Sigmoid colon (tissue), 7 donors: ENCODE data around the gene PLXNA4. TPM values are rescaled to one million over a fixed set of nuclear protein-coding genes. Genes with fewer than 3 reads are reported as not detected.
"Not testable (repeated sequence)": the region's sequence is repeated elsewhere in the genome, so short reads cannot be mapped to it uniquely, and the experiment has no call there.

Experiments
- DNase-seq: peaks from one replicate; pipeline ENCODE4 v3.0.0-alpha.2; 2019
- H3K27ac ChIP-seq, 4 donors: fragments of 200-600 bp; sonication (generic); one replicate each; pipeline ENCODE4 v1.5.1; 2016 to 2019; ENCODE audit warnings: mild to moderate bottlenecking in 1 of 4
- H3K27me3 ChIP-seq, 3 donors: fragments of 200-600 bp; sonication (generic); one replicate each; pipeline ENCODE4 v1.5.1; 2019; ENCODE audit warnings: mild to moderate bottlenecking in 1 of 3
- H3K36me3 ChIP-seq, 4 donors: fragments of 200-600 bp; sonication (generic); one replicate each; pipeline ENCODE4 v1.5.1; 2016 to 2019
- H3K4me1 ChIP-seq, 4 donors: fragments of 200-600 bp; sonication (generic); one replicate each; pipeline ENCODE4 v1.5.1; 2017 to 2019
- H3K4me3 ChIP-seq, 4 donors: fragments of 200-600 bp; sonication (generic); one replicate each; pipeline ENCODE4 v1.5.1; 2017 to 2019; ENCODE audit warnings: mild to moderate bottlenecking in 2 of 4, moderate library complexity in 1 of 4
- H3K9me3 ChIP-seq, 4 donors: fragments of 200-600 bp in 3 of 4; sonication (generic) in 3 of 4; one replicate each; pipeline versions ENCODE4 v1.5.1 to v1.6.1; 2013 to 2019
- CTCF ChIP-seq, 4 experiments: fragments of 450-650 bp in 3 of 4; fragments of 200-600 bp in 1 of 4; IDR thresholded peaks; one replicate each; pipeline ENCODE4 v1.5.1; 2016 to 2019; ENCODE audit warnings: antibody characterized with exemption in 4 of 4, mild to moderate bottlenecking in 3 of 4, moderate library complexity in 2 of 4
- EP300 ChIP-seq, 4 donors: sonication (generic); formaldehyde crosslinking; IDR thresholded peaks; one replicate each; pipeline ENCODE4 v1.6.1; 2017; ENCODE audit warnings: antibody characterized with exemption in 4 of 4
- POLR2A ChIP-seq, 2 donors: fragments of 450-650 bp; IDR thresholded peaks; one replicate each; pipeline ENCODE4 v1.6.1; 2016; ENCODE audit warnings: antibody characterized with exemption in 2 of 2, mild to moderate bottlenecking in 2 of 2, moderate library complexity in 2 of 2
- POLR2AphosphoS5 ChIP-seq, 4 donors: sonication (generic); formaldehyde crosslinking; IDR thresholded peaks; one replicate each; pipeline ENCODE4 v1.6.1; 2017; ENCODE audit warnings: antibody characterized with exemption in 4 of 4
- WGBS, 2 donors: extraction: QIAGEN DNeasy Blood & Tissue Kit; methylation state at CpG; one replicate each; pipeline ENCODE4 v1.1.7; 2013; 5-methylcytosine and 5-hydroxymethylcytosine counted together
- intact Hi-C: fragments of 100-400 bp; cut with DNase I; formaldehyde crosslinking; loops from one replicate; pipeline ENCODE4 v1.15.1; 2023
- polyA plus RNA-seq, 3 donors: library from polyadenylated mRNA; stranded (reverse); fragments of 200-250 nt; gene quantifications; one replicate each; pipeline ENCODE4 v1.2.3, GENCODE V29; 2013
- total RNA-seq, 4 donors: library from RNA; depleted of rRNA; stranded (reverse); fragments of >200 nt; gene quantifications; one replicate each; pipeline ENCODE4 v1.1.0, GENCODE V29; 2016
- donor health status: healthy with polysubstance abuse.
- donor health status: Bipolar disorder and iron deficiency.
- donor health status: healthy.

Gene PLXNA4
- total and polyA plus RNA-seq, 7 donors = under 0.01 to 10.5 (median 3.7) TPM; not detected in 1

GRCh38 chr7:132603220-132603833 is 27.1 kb upstream of the PLXNA4 start:
- 48 to 62% methylated on average over 6 of the region's 6 CpGs for WGBS, 2 donors
- TF ChIP-seq POLR2AphosphoS5 (IDR thresholded peaks at IDR 0.05) (no peak), EP300 (IDR thresholded peaks at IDR 0.05) (no peak), CTCF (IDR thresholded peaks at IDR 0.05) (no peak), POLR2A (IDR thresholded peaks at IDR 0.05) (no peak)
- intact Hi-C loops = no loop called here
- Histone ChIP-seq H3K27ac (no peak overlapping the region), H3K4me3 (no peak overlapping the region), H3K9me3 (no peaks in the 10 kb centered on the region), H3K4me1 (no peaks in the 10 kb centered on the region), H3K27me3 (no peaks in the 10 kb centered on the region), H3K36me3 (no peaks in the 10 kb centered on the region)
- no peak for DNase-seq

- intact Hi-C loops = no loop called here
- no peak for DNase-seq
- no peak for TF ChIP-seq POLR2A (IDR thresholded peaks at IDR 0.05)
- no peak for TF ChIP-seq CTCF (IDR thresholded peaks at IDR 0.05)
- no peak for TF ChIP-seq POLR2AphosphoS5 (IDR thresholded peaks at IDR 0.05)
- TF ChIP-seq EP300 (IDR thresholded peaks at IDR 0.05) = no peak
- Histone ChIP-seq H3K36me3 (no peaks in the 10 kb centered on the region), H3K9me3 (no peaks in the 10 kb centered on the region), H3K4me3 (no peak overlapping the region), H3K27me3 (no peaks in the 10 kb centered on the region), H3K27ac (no peak overlapping the region), H3K4me1 (no peaks in the 10 kb centered on the region)
- WGBS, 2 donors = 53 to 82% methylated on average over 1 of the region's 1 CpG
Observed at GRCh38 chr7:132601783-132602182, 25.5 kb upstream of the PLXNA4 start.

- Histone ChIP-seq H3K36me3 (no peaks in the 10 kb centered on the region), H3K9me3 (no peaks in the 10 kb centered on the region), H3K27ac (no peak overlapping the region), H3K4me1 (no peaks in the 10 kb centered on the region), H3K27me3 (no peaks in the 10 kb centered on the region), H3K4me3 (no peak overlapping the region)
- no peak for TF ChIP-seq POLR2AphosphoS5 (IDR thresholded peaks at IDR 0.05)
- no peak for TF ChIP-seq EP300 (IDR thresholded peaks at IDR 0.05)
- no peak for TF ChIP-seq CTCF (IDR thresholded peaks at IDR 0.05)
- no peak for TF ChIP-seq POLR2A (IDR thresholded peaks at IDR 0.05)
- 90 to 97% methylated on average over 1 of the region's 1 CpG for WGBS, 2 donors
- intact Hi-C loops = no loop called here
- no peak for DNase-seq
Observed at GRCh38 chr7:132596588-132596987, 20.3 kb upstream of the PLXNA4 start.

- intact Hi-C loops = not testable (repeated sequence)
Observed at GRCh38 chr7:132594741-132595140, 18.5 kb upstream of the PLXNA4 start.

GRCh38 chr7:132592936-132593335 is 16.7 kb upstream of the PLXNA4 start:
- Histone ChIP-seq H3K27me3 (no peaks in the 10 kb centered on the region), H3K36me3 (no peaks in the 10 kb centered on the region), H3K9me3 (no peaks in the 10 kb centered on the region), H3K4me1 (no peaks in the 10 kb centered on the region), H3K27ac (no peak overlapping the region), H3K4me3 (no peak overlapping the region)
- intact Hi-C loops = no loop called here
- TF ChIP-seq POLR2AphosphoS5 (IDR thresholded peaks at IDR 0.05) = no peak
- no peak for TF ChIP-seq EP300 (IDR thresholded peaks at IDR 0.05)
- TF ChIP-seq CTCF (IDR thresholded peaks at IDR 0.05) = no peak
- no peak for TF ChIP-seq POLR2A (IDR thresholded peaks at IDR 0.05)
- WGBS, 2 donors = 27 to 54% methylated on average over 6 of the region's 6 CpGs
- DNase-seq = no peak

More at GRCh38 chr7:132594741-132595140, 18.5 kb upstream of the PLXNA4 start:
- H3K36me3 ChIP-seq, H3K27ac ChIP-seq, H3K4me3 ChIP-seq, H3K27me3 ChIP-seq, H3K4me1 ChIP-seq, DNase-seq, H3K9me3 ChIP-seq: not testable (repeated sequence)
- WGBS, 2 donors = 87 to 93% methylated on average over 2 of the region's 2 CpGs
